GM12878 (cell line): ENCODE measurements around the gene TUT4. TPM values are rescaled to one million over a fixed set of nuclear protein-coding genes. Genes with fewer than 3 reads are reported as not detected.

Source experiments
- ATAC-seq: fragments of 200-7000 bp; cut with Tn5 transposase; 3 replicates; pipeline ENCODE4 v1.9.1; 2020; ENCODE audit warnings: mild to moderate bottlenecking, moderate library complexity
- BruUV-seq: library from RNA; stranded (reverse); fragments of 400-500 nt; replicated peaks from 2 replicates; lab custom pipeline; 2021; lab: Mats Ljungman, UMichigan
- CTCF ChIA-PET: fragments of 300-600 bp; sonication (Branson Sonifier 250); formaldehyde crosslinking; extraction: SDS; loops from one replicate; lab custom pipeline; 2021; ENCODE audit warnings: inconsistent platforms; lab: Yijun Ruan, JAX
- POLR2A ChIA-PET: fragments of 350-600 bp; formaldehyde crosslinking; extraction: SDS; loops from one replicate; lab custom pipeline; 2021; ENCODE audit warnings: inconsistent platforms; lab: Charles Lee
- RAD21 ChIA-PET: fragments of 300-600 bp; sonication (Branson Sonifier 250); formaldehyde crosslinking; loops from one replicate; lab custom pipeline; 2023; ENCODE audit warnings: antibody characterized with exemption; ENCODE audit not compliant: unreplicated experiment; lab: Charles Lee
- SMC1A ChIA-PET: fragments of 300-600 bp; sonication (Branson Sonifier 250); formaldehyde crosslinking; loops from one replicate; lab custom pipeline; 2023; ENCODE audit not compliant: unreplicated experiment, uncharacterized antibody; lab: Charles Lee
- DNase-seq: peaks from one replicate; pipeline ENCODE4 v3.0.0-alpha.2; 2011; ENCODE audit warnings: low read depth, low spot score
- FAIRE-seq: peaks from 3 replicates; lab custom pipeline; 2011; peaks lifted over from hg19 to GRCh38; lab: Jason Lieb, UNC
- H2AFZ ChIP-seq: 2 replicates; pipeline ENCODE4 v1.6.0; 2011; ENCODE audit warnings: low read depth, low read length, control low read depth; ENCODE audit not compliant: control insufficient read depth
- H3K27ac ChIP-seq: 2 replicates; pipeline ENCODE4 v1.5.1; 2011; ENCODE audit warnings: control low read depth; ENCODE audit not compliant: control insufficient read depth, insufficient read depth
- H3K27me3 ChIP-seq, 2 experiments: replicated peaks in 1 of 2; 2 replicates each; pipeline versions ENCODE4 v1.6.0 to v1.6.1; 2011; ENCODE audit warnings: low read length in 1 of 2; ENCODE audit not compliant: control insufficient read depth in 2 of 2, insufficient read depth in 2 of 2
- H3K36me3 ChIP-seq, 2 experiments: 2 replicates each; pipeline ENCODE4 v1.5.1; 2011; ENCODE audit warnings: low read length in 1 of 2; ENCODE audit not compliant: control insufficient read depth in 2 of 2, insufficient read depth in 2 of 2
- H3K4me1 ChIP-seq: 2 replicates; pipeline ENCODE4 v1.6.1; 2011; ENCODE audit warnings: mild to moderate bottlenecking, low read length, moderate library complexity, mixed read lengths; ENCODE audit not compliant: control insufficient read depth, insufficient read depth
- H3K4me2 ChIP-seq: 2 replicates; pipeline ENCODE4 v1.6.0; 2011; ENCODE audit warnings: control low read depth; ENCODE audit not compliant: control insufficient read depth, insufficient read depth
- H3K4me3 ChIP-seq: fragments of 200-600 bp; sonication (generic); 2 replicates; pipeline ENCODE4 v1.5.1; 2016
- H3K79me2 ChIP-seq: 2 replicates; pipeline ENCODE4 v1.6.0; 2011; ENCODE audit warnings: low read length; ENCODE audit not compliant: control insufficient read depth, insufficient read depth
- H3K9ac ChIP-seq: 2 replicates; pipeline ENCODE4 v1.8.0; 2011; ENCODE audit warnings: low read length, control low read depth, mixed read lengths; ENCODE audit not compliant: control insufficient read depth, insufficient read depth
- H3K9me3 ChIP-seq: replicated peaks from 3 replicates; pipeline ENCODE4 v1.5.1; 2011; ENCODE audit warnings: mild to moderate bottlenecking, low read length; ENCODE audit not compliant: control insufficient read depth, insufficient read depth
- H4K20me1 ChIP-seq: 2 replicates; pipeline ENCODE4 v1.6.0; 2011; ENCODE audit not compliant: control insufficient read depth, insufficient read depth
- CHD2 ChIP-seq: IDR thresholded peaks from 2 replicates; pipeline ENCODE4 v1.6.1; 2011; ENCODE audit warnings: low read depth, low read length, improper control_type of control experiment, borderline replicate concordance
- JUND ChIP-seq: IDR thresholded peaks from 2 replicates; pipeline ENCODE4 v1.6.1; 2012; ENCODE audit warnings: low read depth, mild to moderate bottlenecking, low read length, improper control_type of control experiment, moderate library complexity
- MYB ChIP-seq: fragments of 150-350 bp; IDR thresholded peaks from 2 replicates; pipeline ENCODE4 v1.6.1; 2014; ENCODE audit warnings: mild to moderate bottlenecking, low read depth, low read length, borderline replicate concordance
- NFIC ChIP-seq: IDR thresholded peaks from 2 replicates; pipeline ENCODE4 v1.6.1; 2012; ENCODE audit warnings: low read depth, mild to moderate bottlenecking, inconsistent platforms, low read length, moderate library complexity
- NRF1 ChIP-seq: conservative IDR thresholded peaks from 2 replicates; pipeline ENCODE4 v1.6.1; 2011; ENCODE audit warnings: mild to moderate bottlenecking, low read depth, low read length, improper control_type of control experiment
- PAX8 ChIP-seq: fragments of 450-650 bp; IDR thresholded peaks from 2 replicates; pipeline ENCODE4 v1.6.1; 2017; ENCODE audit warnings: mild to moderate bottlenecking, moderate library complexity
- PRDM15 ChIP-seq: fragments of 450-650 bp; formaldehyde crosslinking; IDR thresholded peaks from 2 replicates; pipeline ENCODE4 v1.4.0; 2020; ENCODE audit warnings: mild to moderate bottlenecking, moderate library complexity
- WGBS: methylation state at CpG from one replicate; pipeline ENCODE4 v1.1.6; 2016; ENCODE audit warnings: low lambda C conversion rate; ENCODE audit not compliant: insufficient replicate concordance, insufficient coverage; ENCODE audit errors: missing lambda C conversion rate; 5-methylcytosine and 5-hydroxymethylcytosine counted together
- in situ Hi-C: fragments of 300-500 bp; cut with MboI; formaldehyde crosslinking; loops from 9 replicates; pipeline ENCODE4 v1.14.3; 2018; ENCODE audit warnings: mixed read lengths
- intact Hi-C: fragments of 100-400 bp; cut with micrococcal nuclease; formaldehyde crosslinking; loops from one replicate; pipeline ENCODE4 v1.14.2; 2022; ENCODE audit not compliant: unreplicated experiment
- polyA plus RNA-seq, 11 experiments: library from polyadenylated mRNA; depleted of rRNA in 4 of 11; unstranded in 6 of 11; stranded (reverse) in 5 of 11; fragments of >200 nt; fragmentation: Nextera tagmentation in 4 of 11; fragmentation: Illumina TruSeq in 1 of 11; extraction: Ambion mirVana in 4 of 11; extraction: Trizol in 1 of 11; gene quantifications; 1 replicate in 1 of 11; 2 replicates in 10 of 11; pipeline versions ENCODE4 v1.2.1 to v1.2.3, GENCODE V29; 2011 to 2016; ENCODE audit warnings: inconsistent platforms in 2 of 11, missing spikeins in 2 of 11, low read depth in 1 of 11
- total RNA-seq, 4 experiments: library from RNA; depleted of rRNA in 3 of 4; stranded (reverse); fragments of >200 nt in 3 of 4; fragmentation: Illumina TruSeq in 1 of 4; extraction: Trizol in 1 of 4; gene quantifications; 2 replicates each; pipeline versions ENCODE4 v1.2.1 to v1.2.3, GENCODE V29; 2013 to 2021

TUT4 gene
- total and polyA plus RNA-seq, 10 of the 15 experiments (the other 5 are each of a cell fraction or from before 2014, with no cell fraction given) = 9.4 to 40.7 (median 27.6) TPM

GRCh38 chr1:52479076-52479475 lies 73.8 kb downstream of the TUT4 start:
- Histone ChIP-seq H3K27ac (no peak overlapping the region), H3K4me3 (no peak overlapping the region), H2AFZ (no peak overlapping the region), H4K20me1 (no peaks in the 10 kb centered on the region), H3K9me3 (no peaks in the 10 kb centered on the region), H3K4me2 (no peak overlapping the region), H3K27me3 (no peaks in the 10 kb centered on the region), H3K79me2 (no peaks in the 10 kb centered on the region), H3K4me1 (no peaks in the 10 kb centered on the region), H3K9ac (no peak overlapping the region), H3K36me3 (peaks cover 0 to 11% of the 10 kb centered on the region in 2 experiments; a peak in 2 of 4 replicates)
- SMC1A ChIA-PET = no interaction called here
- TF ChIP-seq MYB (no peak), NFIC (no peak), PRDM15 (CRISPR knock-in tag) (no peak), NRF1 (no peak), CHD2 (no peak), JUND (no peak), PAX8 (no peak)
- WGBS = 95% methylated on average over 2 of the region's 2 CpGs
- POLR2A ChIA-PET = interaction anchor here (0.6 kb wide), 1 partner anchor 1083 kb away, joined by 3 read pairs; no protein-coding TSS in a partner anchor
- DNase-seq = no peak
- no TSS peak for BruUV-seq
- no peak for FAIRE-seq
- no peak for ATAC-seq
- CTCF ChIA-PET = interaction anchor here (0.6 kb wide), 1 partner anchor 138 kb away, joined by 3 read pairs; no protein-coding TSS in a partner anchor
- in situ Hi-C loops (no loop called here), intact Hi-C loops (no loop called here)
- RAD21 ChIA-PET = no interaction called here
